IMR-90 (cell line): ENCODE measurements around the gene RPN1. TPM values are rescaled to one million over a fixed set of nuclear protein-coding genes. Genes with fewer than 3 reads are reported as not detected.

ENCODE experiments used
- ATAC-seq: fragments of 200-7000 bp; cut with Tn5 transposase; 2 replicates; pipeline ENCODE4 v1.9.1; 2020; ENCODE audit warnings: low read depth, mild to moderate bottlenecking, moderate library complexity
- BruUV-seq: library from RNA; stranded (reverse); fragments of 400-500 nt; replicated peaks from 2 replicates; lab custom pipeline; 2021; lab: Mats Ljungman, UMichigan
- CTCF ChIA-PET: fragments of 300-600 bp; formaldehyde crosslinking; extraction: SDS; loops from one replicate; lab custom pipeline; 2021; ENCODE audit warnings: antibody characterized with exemption; lab: Yijun Ruan, JAX
- POLR2A ChIA-PET: fragments of 300-600 bp; sonication (Branson Sonifier 250); formaldehyde crosslinking; loops from one replicate; lab custom pipeline; 2022; ENCODE audit warnings: antibody characterized with exemption; ENCODE audit not compliant: unreplicated experiment; lab: Charles Lee
- DNase-seq: peaks from one replicate; pipeline ENCODE4 v3.0.0; 2013
- H2AFZ ChIP-seq: replicated peaks from 2 replicates; pipeline ENCODE3; 2013; ENCODE audit warnings: low read length, mild to moderate bottlenecking; ENCODE audit not compliant: poor library complexity
- H2AK5ac ChIP-seq: 2 replicates; pipeline ENCODE4 v1.6.1; 2013; ENCODE audit warnings: low read depth, low read length, inconsistent platforms
- H2AK9ac ChIP-seq: replicated peaks from 2 replicates; pipeline ENCODE3; 2013; ENCODE audit warnings: mild to moderate bottlenecking, low read depth, low read length, moderate library complexity; ENCODE audit not compliant: poor library complexity
- H2BK120ac ChIP-seq: 2 replicates; pipeline ENCODE4 v1.6.1; 2013; ENCODE audit warnings: low read depth, low read length, inconsistent platforms
- H2BK15ac ChIP-seq: 3 replicates; pipeline ENCODE4 v1.6.1; 2013; ENCODE audit warnings: low read depth, low read length, inconsistent platforms
- H2BK20ac ChIP-seq: 2 replicates; pipeline ENCODE4 v1.6.1; 2013; ENCODE audit warnings: low read depth, mild to moderate bottlenecking, inconsistent platforms, low read length, moderate library complexity
- H2BK5ac ChIP-seq: 2 replicates; pipeline ENCODE4 v1.6.1; 2013; ENCODE audit warnings: mild to moderate bottlenecking, low read depth, low read length, inconsistent platforms; ENCODE audit not compliant: poor library complexity, severe bottlenecking
- H3K14ac ChIP-seq: replicated peaks from 2 replicates; pipeline ENCODE4 v1.6.1; 2013; ENCODE audit warnings: low read depth, low read length, inconsistent platforms
- H3K18ac ChIP-seq: 2 replicates; pipeline ENCODE4 v1.6.1; 2013; ENCODE audit warnings: low read depth, low read length, control low read depth
- H3K23ac ChIP-seq: 2 replicates; pipeline ENCODE4 v1.6.1; 2013; ENCODE audit warnings: low read depth, low read length, inconsistent platforms
- H3K27ac ChIP-seq: 2 replicates; pipeline ENCODE4 v1.5.1; 2013; ENCODE audit warnings: mild to moderate bottlenecking, control low read depth, low read length; ENCODE audit not compliant: insufficient read depth
- H3K27me3 ChIP-seq: 2 replicates; pipeline ENCODE4 v1.6.1; 2013; ENCODE audit warnings: low read length; ENCODE audit not compliant: control insufficient read depth, insufficient read depth
- H3K36me3 ChIP-seq: 2 replicates; pipeline ENCODE4 v1.6.1; 2013; ENCODE audit warnings: low read length, mixed read lengths; ENCODE audit not compliant: control insufficient read depth, insufficient read depth
- H3K4ac ChIP-seq: 2 replicates; pipeline ENCODE4 v1.6.1; 2013; ENCODE audit warnings: low read depth, low read length, inconsistent platforms
- H3K4me1 ChIP-seq: 2 replicates; pipeline ENCODE4 v1.6.1; 2013; ENCODE audit warnings: low read length, mixed read lengths; ENCODE audit not compliant: control insufficient read depth, insufficient read depth
- H3K4me2 ChIP-seq: 2 replicates; pipeline ENCODE4 v1.6.1; 2013; ENCODE audit warnings: low read depth, mild to moderate bottlenecking, control low read depth, low read length, moderate library complexity
- H3K4me3 ChIP-seq: 2 replicates; pipeline ENCODE4 v1.5.1; 2013; ENCODE audit warnings: low read depth, mild to moderate bottlenecking, control low read depth, low read length, moderate library complexity; ENCODE audit not compliant: insufficient read depth
- H3K56ac ChIP-seq: 2 replicates; pipeline ENCODE4 v1.6.1; 2013; ENCODE audit warnings: low read length, inconsistent platforms; ENCODE audit not compliant: insufficient read depth; ENCODE audit errors: extremely low read depth
- H3K79me1 ChIP-seq, 2 experiments: 2 replicates each; pipeline ENCODE4 v1.6.1; 2013; ENCODE audit warnings: low read length in 2 of 2, inconsistent platforms in 1 of 2, low read depth in 1 of 2
- H3K9ac ChIP-seq: 2 replicates; pipeline ENCODE4 v1.6.1; 2013; ENCODE audit warnings: low read depth, low read length, control low read depth
- H3K9me1 ChIP-seq: 2 replicates; pipeline ENCODE4 v1.6.1; 2013; ENCODE audit warnings: low read length, inconsistent platforms; ENCODE audit not compliant: insufficient read depth
- H3K9me3 ChIP-seq: 2 replicates; pipeline ENCODE4 v1.6.1; 2013; ENCODE audit warnings: low read length; ENCODE audit not compliant: control insufficient read depth, insufficient read depth
- H4K20me1 ChIP-seq: 2 replicates; pipeline ENCODE4 v1.6.1; 2013; ENCODE audit warnings: low read length, inconsistent platforms; ENCODE audit not compliant: insufficient read depth
- H4K5ac ChIP-seq: 2 replicates; pipeline ENCODE4 v1.6.1; 2013; ENCODE audit warnings: mild to moderate bottlenecking, low read depth, low read length, control low read depth
- H4K8ac ChIP-seq, 2 experiments: 2 replicates each; pipeline ENCODE4 v1.6.1; 2013; ENCODE audit warnings: low read depth in 2 of 2, low read length in 2 of 2, control low read depth in 1 of 2, inconsistent platforms in 1 of 2
- H4K91ac ChIP-seq: 2 replicates; pipeline ENCODE4 v1.6.1; 2013; ENCODE audit warnings: low read depth, low read length, inconsistent platforms; ENCODE audit not compliant: insufficient read depth
- BHLHE40 ChIP-seq: fragments of 150-350 bp; IDR thresholded peaks from 2 replicates; pipeline ENCODE4 v1.6.1; 2016; ENCODE audit warnings: mild to moderate bottlenecking, low read depth, low read length
- CEBPB ChIP-seq: IDR thresholded peaks from 2 replicates; pipeline ENCODE4 v1.6.1; 2012; ENCODE audit warnings: low read depth, low read length, improper control_type of control experiment
- CHD1 ChIP-seq: IDR thresholded peaks from 2 replicates; pipeline ENCODE4 v1.6.1; 2012; ENCODE audit warnings: low read depth, low read length, improper control_type of control experiment
- CTCF ChIP-seq: conservative IDR thresholded peaks from 2 replicates; pipeline ENCODE4 v1.5.1; 2012; ENCODE audit warnings: mild to moderate bottlenecking, low read depth, low read length, improper control_type of control experiment
- ELK1 ChIP-seq: fragments of 150-350 bp; IDR thresholded peaks from 2 replicates; pipeline ENCODE4 v1.6.1; 2016; ENCODE audit warnings: low read depth, mild to moderate bottlenecking, low read length, moderate library complexity, borderline replicate concordance
- FOS ChIP-seq: fragments of 150-350 bp; IDR thresholded peaks from 2 replicates; pipeline ENCODE4 v1.6.1; 2016; ENCODE audit warnings: low read depth, low read length
- MAFK ChIP-seq: IDR thresholded peaks from 2 replicates; pipeline ENCODE4 v1.6.1; 2012; ENCODE audit warnings: low read depth, low read length, improper control_type of control experiment
- NFE2L2 ChIP-seq: fragments of 150-350 bp; IDR thresholded peaks from 2 replicates; pipeline ENCODE4 v1.6.1; 2016; ENCODE audit warnings: low read depth, mild to moderate bottlenecking, low read length
- POLR2A ChIP-seq: IDR thresholded peaks from 2 replicates; pipeline ENCODE4 v1.6.1; 2012; ENCODE audit warnings: mild to moderate bottlenecking, low read depth, low read length
- RCOR1 ChIP-seq: IDR thresholded peaks from 2 replicates; pipeline ENCODE4 v1.6.1; 2012; ENCODE audit warnings: mild to moderate bottlenecking, low read length, improper control_type of control experiment; ENCODE audit not compliant: insufficient replicate concordance
- SMC3 ChIP-seq: fragments of 150-350 bp; IDR thresholded peaks from 2 replicates; pipeline ENCODE4 v1.6.1; 2016; ENCODE audit warnings: low read depth, mild to moderate bottlenecking, antibody characterized with exemption, low read length, moderate library complexity
- USF2 ChIP-seq: fragments of 150-350 bp; IDR thresholded peaks from 2 replicates; pipeline ENCODE4 v1.6.1; 2017; ENCODE audit warnings: mild to moderate bottlenecking, antibody characterized with exemption, low read length, low read depth
- WGBS, 2 experiments: methylation state at CpG; one replicate each; pipeline versions ENCODE4 v1.1.5 to v1.1.7; 2013; ENCODE audit warnings: missing lambda C conversion rate in 2 of 2; ENCODE audit not compliant: insufficient read length in 1 of 2; ENCODE audit errors: extremely low coverage in 2 of 2; 5-methylcytosine and 5-hydroxymethylcytosine counted together
- dilution Hi-C: fragments of 300-500 bp; cut with HindIII; formaldehyde crosslinking; loops from one replicate; pipeline ENCODE4 v1.14.3; 2018; ENCODE audit warnings: low sequenced_read_pairs; ENCODE audit not compliant: unreplicated experiment
- in situ Hi-C: fragments of 300-500 bp; cut with MboI; formaldehyde crosslinking; loops from 3 replicates; pipeline ENCODE4 v1.14.3; 2019; ENCODE audit warnings: low sequenced_read_pairs, inconsistent platforms, mixed read lengths
- intact Hi-C: fragments of 100-400 bp; cut with micrococcal nuclease; formaldehyde crosslinking; loops from 2 replicates; pipeline ENCODE4 v1.10.0; 2022
- polyA plus RNA-seq, 3 experiments: library from polyadenylated mRNA; depleted of rRNA; stranded (reverse); fragments of >200 nt; gene quantifications; 2 replicates each; pipeline ENCODE4 v1.2.3, GENCODE V29; 2012; ENCODE audit warnings: low replicate concordance in 1 of 3
- total RNA-seq: library from RNA; depleted of rRNA; stranded (reverse); fragments of >200 nt; gene quantifications from 2 replicates; pipeline ENCODE4 v1.2.3, GENCODE V29; 2012

The RPN1 gene
- total and polyA plus RNA-seq, 2 of the 4 experiments (the other 2 are of a cell fraction), result 252 to 736 TPM

- intact Hi-C loops (loop anchor here (10.0 kb wide), 1 partner anchor 165 kb away; no protein-coding TSS in a partner anchor), in situ Hi-C loops (no loop called here), dilution Hi-C loops (no loop called here)
- Histone ChIP-seq H3K9ac (no peak overlapping the region), H3K9me3 (no peaks in the 10 kb centered on the region), H3K18ac (no peak overlapping the region), H4K20me1 (peaks cover 30% of the 10 kb centered on the region), H2BK120ac (no peak overlapping the region), H2BK5ac (no peak overlapping the region), H2BK15ac (no peak overlapping the region), H3K4me3 (no peak overlapping the region), H2BK20ac (no peak overlapping the region), H3K79me1 (peaks cover 28 to 68% of the 10 kb centered on the region in 2 experiments), H4K8ac (no peak overlapping the region), H4K5ac (no peak overlapping the region), H3K27ac (no peak overlapping the region), H2AK9ac (no peak overlapping the region), H3K4me1 (no peaks in the 10 kb centered on the region), H3K4me2 (no peak overlapping the region), H3K36me3 (peaks cover 49% of the 10 kb centered on the region), H3K9me1 (peaks cover 3% of the 10 kb centered on the region; the same call in 1 of the 2 replicates), H3K56ac (no peak overlapping the region), H3K14ac (no peak overlapping the region), H4K91ac (no peak overlapping the region), H3K23ac (no peak overlapping the region), H2AFZ (no peak overlapping the region), H2AK5ac (no peak overlapping the region), H3K4ac (no peak overlapping the region), H3K27me3 (no peaks in the 10 kb centered on the region)
- ChIA-PET CTCF (no interaction called here), POLR2A (no interaction called here)
- no TSS peak for BruUV-seq
- WGBS, 2 experiments, result no CpG with 5 or more reads among the region's 7 CpGs
- no peak for ATAC-seq
- TF ChIP-seq POLR2A, result no peak
- TF ChIP-seq NFE2L2, result no peak
- TF ChIP-seq BHLHE40, result no peak
- no peak for TF ChIP-seq ELK1
- no peak for TF ChIP-seq CTCF
- no peak for TF ChIP-seq SMC3
- no peak for TF ChIP-seq RCOR1
- TF ChIP-seq CHD1, result no peak
- TF ChIP-seq CEBPB, result no peak
- no peak for TF ChIP-seq MAFK
- no peak for TF ChIP-seq USF2
- TF ChIP-seq FOS, result no peak
- no peak for DNase-seq
These were observed 20.7 kb downstream of the RPN1 start for GRCh38 chr3:128629936-128630335.
